ENCODE data around the gene RTN3. TPM values are rescaled to one million over a fixed set of nuclear protein-coding genes. Genes with fewer than 3 reads are reported as not detected.
A peak's percentile ranks its signal among the peaks of the same experiment; 100 is the strongest.

Gene RTN3
- total RNA-seq, 1 experiment from 2014 or later, result 145 TPM

DNA sequence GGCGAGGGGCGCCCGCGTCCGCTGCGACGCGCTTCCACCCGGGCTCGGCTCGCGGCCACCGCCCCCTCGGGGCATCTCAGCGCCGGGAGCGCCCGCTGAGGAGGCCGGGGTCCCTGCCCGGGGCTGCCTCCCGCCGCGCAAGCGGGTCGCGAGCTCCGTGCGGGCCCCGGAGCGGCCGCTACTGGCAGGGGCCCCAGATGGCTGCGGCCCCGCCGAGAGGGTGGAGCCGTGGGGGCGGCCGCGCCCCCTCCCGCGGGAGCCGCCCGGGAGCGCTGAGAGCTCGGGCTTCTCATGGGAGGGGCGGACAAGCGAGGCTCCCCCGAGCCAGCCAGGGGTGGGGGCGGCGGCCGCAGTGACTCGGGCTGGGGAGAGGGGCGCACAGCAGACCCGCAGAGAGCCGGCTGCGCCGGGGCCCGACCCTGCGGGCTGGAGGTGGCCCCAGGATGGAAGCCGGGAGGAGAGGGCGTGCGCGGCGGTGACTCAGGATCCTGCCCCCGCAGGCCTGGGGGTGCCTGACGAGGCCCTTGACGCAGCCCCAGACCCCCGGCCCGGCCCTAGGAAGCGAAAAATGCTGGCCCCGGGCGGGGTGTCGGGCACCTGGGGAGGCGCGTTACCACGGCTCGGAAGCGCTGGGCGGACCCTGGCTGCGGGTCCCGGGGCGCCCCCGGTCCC is 87.9 kb downstream of the RTN3 start:
- POLR2A ChIA-PET, result no interaction called here
- Histone ChIP-seq H3K4me1 (ENCODE audit: control insufficient read depth, insufficient read depth, low read length) (peaks cover 15% of the 10 kb centered on the region), H3K9me3 (ENCODE audit: control insufficient read depth, insufficient read depth, low read depth, low read length) (no peaks in the 10 kb centered on the region), H3K27me3 (ENCODE audit: control insufficient read depth, insufficient read depth, low read length) (no peaks in the 10 kb centered on the region), H3K36me3 (ENCODE audit: control insufficient read depth, insufficient read depth, low read length) (peaks cover 4% of the 10 kb centered on the region; the same call in 1 of the 2 replicates), H3K4me3 (ENCODE audit: low read depth in 2 of 2, low read length in 2 of 2) (peak overlapping the region; percentile 57 to 85), H3K27ac (ENCODE audit: low read length) (peak overlapping the region; percentile 68; the same call in 1 of the 2 replicates)
- no TSS peak for BruUV-seq (replicated peaks)
- peak; percentile 81 for ATAC-seq
- in situ Hi-C loops (cut with HindIII; ENCODE audit: low pct_unique_long_range_greater_than_20kb, low sequenced_read_pairs) (no loop called here), intact Hi-C loops (cut with micrococcal nuclease; ENCODE audit: unreplicated experiment) (loop anchor here (10.0 kb wide), 1 partner anchor 66 kb away; the partner anchor contains the start of gene MARK2)
- CTCF ChIA-PET, result interaction anchor here (1.1 kb wide), 1 partner anchor 63 kb away, joined by 3 read pairs; no protein-coding TSS in a partner anchor
- no peak for DNase-seq (ENCODE audit: low read depth, low spot score)
- no peak for TF ChIP-seq POLR2AphosphoS5 (IDR thresholded peaks at IDR 0.05; ENCODE audit: low read depth, low read length)
- TF ChIP-seq TCF7L2 (IDR thresholded peaks at IDR 0.05; ENCODE audit: low read depth, low read length), result no peak
- TF ChIP-seq SIN3A (IDR thresholded peaks at IDR 0.05; ENCODE audit: borderline replicate concordance, insufficient read depth, low read depth, low read length), result no peak
- TF ChIP-seq, protein P1, sequence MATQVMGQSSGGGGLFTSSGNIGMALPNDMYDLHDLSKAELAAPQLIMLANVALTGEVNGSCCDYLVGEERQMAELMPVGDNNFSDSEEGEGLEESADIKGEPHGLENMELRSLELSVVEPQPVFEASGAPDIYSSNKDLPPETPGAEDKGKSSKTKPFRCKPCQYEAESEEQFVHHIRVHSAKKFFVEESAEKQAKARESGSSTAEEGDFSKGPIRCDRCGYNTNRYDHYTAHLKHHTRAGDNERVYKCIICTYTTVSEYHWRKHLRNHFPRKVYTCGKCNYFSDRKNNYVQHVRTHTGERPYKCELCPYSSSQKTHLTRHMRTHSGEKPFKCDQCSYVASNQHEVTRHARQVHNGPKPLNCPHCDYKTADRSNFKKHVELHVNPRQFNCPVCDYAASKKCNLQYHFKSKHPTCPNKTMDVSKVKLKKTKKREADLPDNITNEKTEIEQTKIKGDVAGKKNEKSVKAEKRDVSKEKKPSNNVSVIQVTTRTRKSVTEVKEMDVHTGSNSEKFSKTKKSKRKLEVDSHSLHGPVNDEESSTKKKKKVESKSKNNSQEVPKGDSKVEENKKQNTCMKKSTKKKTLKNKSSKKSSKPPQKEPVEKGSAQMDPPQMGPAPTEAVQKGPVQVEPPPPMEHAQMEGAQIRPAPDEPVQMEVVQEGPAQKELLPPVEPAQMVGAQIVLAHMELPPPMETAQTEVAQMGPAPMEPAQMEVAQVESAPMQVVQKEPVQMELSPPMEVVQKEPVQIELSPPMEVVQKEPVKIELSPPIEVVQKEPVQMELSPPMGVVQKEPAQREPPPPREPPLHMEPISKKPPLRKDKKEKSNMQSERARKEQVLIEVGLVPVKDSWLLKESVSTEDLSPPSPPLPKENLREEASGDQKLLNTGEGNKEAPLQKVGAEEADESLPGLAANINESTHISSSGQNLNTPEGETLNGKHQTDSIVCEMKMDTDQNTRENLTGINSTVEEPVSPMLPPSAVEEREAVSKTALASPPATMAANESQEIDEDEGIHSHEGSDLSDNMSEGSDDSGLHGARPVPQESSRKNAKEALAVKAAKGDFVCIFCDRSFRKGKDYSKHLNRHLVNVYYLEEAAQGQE (IDR thresholded peaks at IDR 0.05; ENCODE audit: insufficient read depth in 1 of 2, low read depth in 2 of 2, low read length in 1 of 2), result no peak

DNA sequence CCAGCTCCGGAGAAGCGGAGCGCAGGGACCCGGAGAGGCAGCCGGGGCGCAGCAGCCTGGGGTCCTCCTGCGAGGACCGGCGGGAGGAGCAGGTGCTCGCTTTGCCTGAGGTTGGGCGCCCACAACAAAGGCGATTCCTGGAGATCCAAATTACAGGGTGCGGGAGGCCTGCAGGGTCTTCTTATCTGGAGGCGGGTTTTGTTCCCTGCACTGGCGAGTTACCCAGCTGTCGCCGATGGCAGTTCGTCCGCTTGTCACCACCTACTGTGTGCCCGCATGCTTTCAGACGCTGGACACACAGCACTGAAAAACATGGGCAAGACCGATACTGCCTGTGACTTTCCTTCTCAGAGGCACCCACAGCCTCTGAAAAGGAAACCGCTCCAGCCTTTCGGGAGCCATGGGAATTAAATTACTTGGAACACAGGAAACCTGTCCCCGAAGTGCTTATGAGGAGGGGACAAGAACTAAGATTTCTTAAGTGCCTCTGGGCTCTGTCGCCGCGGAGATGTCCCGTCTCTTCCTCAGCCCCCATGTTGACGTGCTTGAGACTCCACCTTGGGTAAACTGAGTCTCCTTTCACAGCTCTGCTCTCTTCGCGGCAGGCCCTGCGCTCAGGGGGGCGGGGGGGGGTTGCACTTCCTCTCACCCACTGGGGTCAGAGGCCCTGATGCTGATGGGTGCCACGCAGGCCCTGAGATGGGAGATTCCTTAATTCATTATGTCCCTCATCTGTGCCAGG is 88.6 kb downstream of the RTN3 start:
- Histone ChIP-seq H3K4me3 (ENCODE audit: low read depth in 2 of 2, low read length in 2 of 2) (peak overlapping the region; percentile 57 to 85), H3K36me3 (ENCODE audit: control insufficient read depth, insufficient read depth, low read length) (peaks cover 4% of the 10 kb centered on the region; the same call in 1 of the 2 replicates), H3K27me3 (ENCODE audit: control insufficient read depth, insufficient read depth, low read length) (no peaks in the 10 kb centered on the region), H3K27ac (ENCODE audit: low read length) (peak overlapping the region; percentile 68), H3K9me3 (ENCODE audit: control insufficient read depth, insufficient read depth, low read depth, low read length) (no peaks in the 10 kb centered on the region), H3K4me1 (ENCODE audit: control insufficient read depth, insufficient read depth, low read length) (peaks cover 15% of the 10 kb centered on the region)
- ChIA-PET POLR2A (interaction anchor here (0.7 kb wide), 1 partner anchor 106 kb away, joined by 4 read pairs; no protein-coding TSS in a partner anchor), CTCF (interaction anchor here (0.6 kb wide), 1 partner anchor 42 kb away, joined by 7 read pairs; no protein-coding TSS in a partner anchor)
- no TSS peak for BruUV-seq (replicated peaks)
- TF ChIP-seq TCF7L2 (IDR thresholded peaks at IDR 0.05; ENCODE audit: low read depth, low read length), result no peak
- no peak for TF ChIP-seq SIN3A (IDR thresholded peaks at IDR 0.05; ENCODE audit: borderline replicate concordance, insufficient read depth, low read depth, low read length)
- TF ChIP-seq, protein P2, sequence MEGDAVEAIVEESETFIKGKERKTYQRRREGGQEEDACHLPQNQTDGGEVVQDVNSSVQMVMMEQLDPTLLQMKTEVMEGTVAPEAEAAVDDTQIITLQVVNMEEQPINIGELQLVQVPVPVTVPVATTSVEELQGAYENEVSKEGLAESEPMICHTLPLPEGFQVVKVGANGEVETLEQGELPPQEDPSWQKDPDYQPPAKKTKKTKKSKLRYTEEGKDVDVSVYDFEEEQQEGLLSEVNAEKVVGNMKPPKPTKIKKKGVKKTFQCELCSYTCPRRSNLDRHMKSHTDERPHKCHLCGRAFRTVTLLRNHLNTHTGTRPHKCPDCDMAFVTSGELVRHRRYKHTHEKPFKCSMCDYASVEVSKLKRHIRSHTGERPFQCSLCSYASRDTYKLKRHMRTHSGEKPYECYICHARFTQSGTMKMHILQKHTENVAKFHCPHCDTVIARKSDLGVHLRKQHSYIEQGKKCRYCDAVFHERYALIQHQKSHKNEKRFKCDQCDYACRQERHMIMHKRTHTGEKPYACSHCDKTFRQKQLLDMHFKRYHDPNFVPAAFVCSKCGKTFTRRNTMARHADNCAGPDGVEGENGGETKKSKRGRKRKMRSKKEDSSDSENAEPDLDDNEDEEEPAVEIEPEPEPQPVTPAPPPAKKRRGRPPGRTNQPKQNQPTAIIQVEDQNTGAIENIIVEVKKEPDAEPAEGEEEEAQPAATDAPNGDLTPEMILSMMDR (IDR thresholded peaks at IDR 0.05), result no peak
- ATAC-seq (no peak), DNase-seq (ENCODE audit: low read depth, low spot score) (no peak)
- intact Hi-C loops (cut with micrococcal nuclease; ENCODE audit: unreplicated experiment), result loop anchor here (10.0 kb wide), 1 partner anchor 65 kb away; the partner anchor contains the start of gene MARK2
- in situ Hi-C loops (cut with HindIII; ENCODE audit: low pct_unique_long_range_greater_than_20kb, low sequenced_read_pairs), result no loop called here

All from Panc1 (cell line).